GM12873 (cell line): ENCODE results near the gene CDK16.

Experiments
- CTCF ChIP-seq: IDR thresholded peaks from 2 replicates; pipeline ENCODE4 v1.5.1; 2012; ENCODE audit warnings: low read depth, mild to moderate bottlenecking, moderate library complexity, low read length, control low read depth; ENCODE audit not compliant: insufficient read depth; ENCODE audit errors: missing control alignments

The CDK16 gene

GRCh38 chrX:47186096-47186740, 32.3 kb upstream of the CDK16 start:
- TF ChIP-seq CTCF: no peak

GRCh38 chrX:47187106-47187677, 31.3 kb upstream of the CDK16 start:
- no peak for TF ChIP-seq CTCF

DNA sequence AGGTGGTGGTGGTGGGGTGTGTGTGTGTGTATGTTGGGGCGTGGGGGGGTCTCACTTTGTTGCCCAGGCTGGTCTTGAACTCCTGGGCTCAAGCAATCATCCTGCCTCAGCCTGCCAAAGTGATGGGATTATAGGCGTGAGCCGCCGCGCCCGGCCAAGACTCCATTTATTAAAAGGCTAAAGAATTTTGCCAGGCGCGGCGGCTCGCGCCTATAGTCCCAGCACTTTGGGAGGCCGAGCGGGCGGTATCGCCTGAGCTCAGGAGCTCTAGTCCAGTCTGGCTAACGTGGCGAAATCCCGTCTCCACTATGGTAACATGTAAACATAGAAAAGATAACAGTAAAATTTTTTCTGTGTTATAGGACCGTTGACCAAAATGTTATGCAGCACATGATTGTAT, 28.6 kb upstream of the CDK16 start:
- no peak for TF ChIP-seq CTCF

GRCh38 chrX:47190445-47191269, 27.8 kb upstream of the CDK16 start:
- no peak for TF ChIP-seq CTCF

GRCh38 chrX:47191331-47191730, 27.1 kb upstream of the CDK16 start:
- no peak for TF ChIP-seq CTCF

DNA sequence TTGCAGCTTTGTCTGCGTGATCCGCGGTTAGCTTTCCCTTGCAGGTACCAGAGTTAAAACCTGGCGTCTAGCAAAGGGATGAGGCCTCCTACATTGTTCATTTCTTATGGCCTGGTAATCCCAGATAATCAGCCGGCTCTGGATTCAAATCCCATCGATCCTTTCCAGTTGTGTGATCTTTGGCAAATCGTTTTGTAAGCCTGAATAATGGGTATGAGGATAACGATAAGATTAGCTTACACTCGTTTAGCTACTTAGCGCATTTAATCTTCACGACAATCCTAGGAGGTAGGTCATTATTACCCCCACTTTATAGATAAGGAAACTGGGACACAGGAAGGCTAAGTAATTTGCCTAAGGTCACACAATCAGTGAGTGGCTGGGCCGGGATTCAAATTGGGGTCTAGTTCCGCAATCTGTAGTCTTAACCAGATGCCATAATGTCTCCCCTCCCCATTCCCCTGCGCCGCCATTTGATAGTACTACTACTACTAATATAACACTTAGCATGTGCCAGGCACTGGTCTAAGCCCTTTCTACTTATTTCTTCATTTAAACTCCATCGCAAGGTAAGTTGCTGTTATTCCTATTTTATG, 26.6 kb upstream of the CDK16 start:
- no peak for TF ChIP-seq CTCF
